GM21381 (cell line): ENCODE data around the gene GPER1.
"Not testable (repeated sequence)": the region's sequence is repeated elsewhere in the genome, so short reads cannot be mapped to it uniquely, and the experiment has no call there.

Experiments used
- ATAC-seq: cut with Tn5 transposase; IDR thresholded peaks from one replicate; pipeline ENCODE4 v1.9.1; 2021; ENCODE audit warnings: mild to moderate bottlenecking, moderate library complexity; ENCODE audit not compliant: unreplicated experiment

Gene GPER1

DNA sequence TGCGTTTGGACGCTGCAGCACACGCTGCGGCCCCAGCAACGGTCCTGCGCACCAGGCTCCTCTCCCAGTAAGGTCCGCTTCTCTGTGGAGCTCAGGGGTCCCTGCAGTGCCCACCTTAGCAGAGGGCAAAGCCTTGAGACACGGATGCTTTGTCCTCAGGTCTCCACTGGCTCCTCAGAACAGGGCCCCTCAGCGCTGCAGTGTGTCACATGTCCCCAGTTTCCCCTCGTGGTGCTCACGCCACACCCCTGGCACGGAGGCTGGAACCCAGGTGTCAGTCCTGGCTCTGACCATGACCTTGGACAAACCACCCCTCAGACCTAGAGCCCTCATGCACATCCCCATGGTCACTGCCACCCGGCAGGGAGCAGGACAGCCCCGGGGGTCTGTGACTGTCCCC lies 19.9 kb upstream of the GPER1 start:
- no peak for ATAC-seq

DNA sequence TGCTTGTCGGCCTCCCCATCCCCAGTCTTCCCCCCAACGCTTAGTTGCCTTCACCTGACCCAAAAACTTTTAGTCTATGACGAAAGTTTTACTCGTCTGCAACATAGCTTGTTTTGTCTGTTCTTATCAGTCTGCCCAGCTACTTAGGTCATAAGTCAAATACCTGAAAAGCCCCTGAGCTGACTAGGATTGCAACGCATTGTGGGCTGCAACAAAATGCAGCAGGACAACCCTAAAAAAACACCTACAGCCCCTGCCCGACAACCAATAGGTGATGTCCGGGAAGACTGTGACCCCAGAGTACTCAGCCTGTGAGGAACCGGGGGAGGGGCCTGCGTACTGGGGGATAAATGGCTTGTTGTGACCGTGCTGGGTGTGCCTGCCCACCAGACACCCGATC lies 19.3 kb upstream of the GPER1 start:
- no peak for ATAC-seq

DNA sequence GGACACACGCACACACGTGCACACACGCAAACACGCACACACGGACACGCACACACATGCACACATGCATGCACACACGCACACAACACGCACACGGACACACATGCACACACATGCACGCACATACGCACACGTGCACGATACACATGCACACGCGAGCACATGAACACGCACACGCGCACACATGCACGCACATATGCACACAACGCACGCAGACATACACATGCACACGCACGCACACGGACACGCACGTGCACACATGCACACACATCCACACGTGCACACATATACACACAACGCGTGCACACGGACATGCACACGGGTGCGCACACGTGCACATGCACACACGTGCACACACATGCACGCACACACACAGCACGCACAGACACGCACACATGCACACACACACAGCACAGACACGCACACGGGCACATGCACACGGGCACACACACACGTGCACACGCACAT lies 17.3 kb upstream of the GPER1 start:
- no peak for ATAC-seq

DNA sequence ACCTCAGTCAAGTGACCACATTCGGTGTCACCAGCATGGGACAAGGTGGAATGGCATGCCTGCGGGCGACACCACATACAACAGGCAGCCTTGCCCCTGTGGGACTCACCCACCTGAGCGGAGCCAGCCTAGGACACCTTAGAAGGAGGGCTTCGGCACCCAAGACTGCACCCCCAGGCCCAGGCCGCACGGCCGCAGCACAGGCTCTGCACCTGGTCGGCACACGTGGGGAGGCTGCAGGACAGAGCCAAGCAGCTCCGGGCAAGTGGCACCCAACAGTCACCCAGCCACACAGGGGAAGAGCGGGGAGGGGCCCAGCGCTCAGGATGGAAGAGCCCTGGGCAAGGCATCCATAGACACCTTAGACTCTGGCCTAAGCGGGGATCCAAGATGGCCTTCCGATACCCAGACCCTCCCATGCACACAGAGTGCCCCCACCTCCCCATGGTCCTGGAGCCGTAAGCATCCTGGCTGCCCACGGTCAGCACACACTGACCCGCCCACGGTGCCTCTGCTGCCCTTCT lies 16.1 kb upstream of the GPER1 start:
- no peak for ATAC-seq

DNA sequence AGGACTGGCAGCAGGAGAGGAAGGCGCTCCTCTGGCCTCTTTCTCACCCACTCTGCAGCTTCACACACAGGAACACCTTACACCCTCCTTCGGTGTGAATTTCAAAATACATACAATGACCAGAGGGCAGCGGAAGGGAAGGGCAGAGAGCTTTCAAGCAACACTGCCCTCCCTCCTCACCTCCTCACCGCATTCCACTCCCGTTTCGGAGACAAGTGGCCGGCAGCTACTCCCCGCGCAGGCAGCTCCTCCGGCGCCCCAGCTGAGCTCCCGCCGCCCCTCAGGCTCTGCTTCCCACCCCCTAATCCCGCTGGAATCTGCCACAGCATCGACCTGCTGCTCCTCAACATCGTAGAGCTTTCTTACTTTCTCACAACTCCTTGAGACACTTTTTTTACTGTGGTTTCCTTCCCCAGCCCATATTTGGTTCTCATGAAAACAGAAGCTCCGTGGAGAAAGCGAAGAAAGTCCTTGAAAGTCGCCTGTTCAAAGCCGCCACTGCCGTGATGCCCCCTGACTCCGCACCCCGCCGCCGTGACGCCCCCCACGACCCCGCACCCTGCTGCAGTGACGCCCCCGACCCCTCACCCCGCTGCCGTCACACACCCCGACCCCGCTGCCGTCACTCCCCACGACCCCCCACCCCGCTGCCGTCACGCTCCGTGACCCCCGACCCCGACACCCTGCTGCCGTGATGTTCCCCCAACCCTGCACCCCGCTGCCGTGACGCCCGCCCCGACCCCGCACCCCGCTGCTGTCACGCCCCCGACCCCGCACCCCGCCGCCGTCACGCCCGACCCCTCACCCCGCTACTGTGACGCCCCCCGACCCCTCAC lies 14.6 kb upstream of the GPER1 start:
- ATAC-seq = no peak

DNA sequence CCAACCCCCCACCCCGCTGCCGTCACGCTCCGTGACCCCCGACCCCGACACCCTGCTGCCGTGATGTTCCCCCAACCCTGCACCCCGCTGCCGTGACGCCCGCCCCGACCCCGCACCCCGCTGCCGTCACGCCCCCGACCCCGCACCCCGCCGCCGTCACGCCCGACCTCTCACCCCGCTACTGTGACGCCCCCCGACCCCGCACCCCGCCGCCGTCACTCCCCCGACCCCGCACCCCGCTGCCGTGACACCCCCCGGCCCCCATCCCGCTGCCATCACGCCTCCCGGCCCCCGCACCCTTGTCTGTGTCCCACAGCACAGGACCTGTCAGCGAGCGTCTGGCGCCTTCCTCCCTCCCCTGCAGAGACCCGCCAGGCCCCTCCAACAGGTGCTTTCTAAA lies 13.9 kb upstream of the GPER1 start:
- ATAC-seq = not testable (repeated sequence)

DNA sequence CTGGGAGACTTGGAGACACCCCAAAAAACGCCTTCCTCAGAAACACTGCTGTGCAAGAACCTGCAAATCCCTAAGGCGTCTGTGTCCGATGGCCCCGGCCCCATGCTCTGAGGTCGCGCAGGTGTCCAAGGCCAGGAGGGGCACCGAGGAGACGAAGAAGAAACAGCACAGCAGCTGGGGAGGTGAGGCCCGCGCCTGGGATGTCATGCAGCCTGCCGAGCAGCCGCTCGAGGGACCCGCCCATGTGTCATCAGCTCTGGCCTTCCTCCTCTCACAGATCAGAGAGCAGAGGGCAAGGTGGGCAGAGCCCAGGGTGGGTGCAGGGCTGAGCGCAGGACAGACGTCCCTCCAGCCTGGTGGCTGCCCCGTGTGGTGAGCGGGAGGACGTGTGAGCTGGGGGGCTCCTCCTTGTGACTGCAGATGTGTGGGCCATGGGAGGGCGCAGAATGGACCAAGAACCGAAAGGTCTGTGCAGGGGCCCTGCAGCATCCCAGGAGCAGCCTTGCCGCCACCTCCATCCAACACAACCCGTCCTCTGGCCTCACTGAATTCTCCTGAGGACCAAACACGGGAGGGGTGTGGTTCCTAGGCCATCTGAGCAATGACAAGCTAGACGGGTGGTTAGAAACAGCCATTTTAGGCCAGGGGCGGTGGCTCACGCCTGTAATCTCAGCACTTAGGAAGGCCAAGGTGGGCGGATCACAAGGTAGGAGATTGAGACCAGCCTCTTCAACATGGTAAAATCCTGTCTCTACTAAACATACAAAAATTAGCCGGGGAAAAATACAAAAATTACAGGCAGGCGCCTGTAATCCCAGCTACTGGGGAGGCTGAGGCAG lies 13.1 kb upstream of the GPER1 start:
- no peak for ATAC-seq

DNA sequence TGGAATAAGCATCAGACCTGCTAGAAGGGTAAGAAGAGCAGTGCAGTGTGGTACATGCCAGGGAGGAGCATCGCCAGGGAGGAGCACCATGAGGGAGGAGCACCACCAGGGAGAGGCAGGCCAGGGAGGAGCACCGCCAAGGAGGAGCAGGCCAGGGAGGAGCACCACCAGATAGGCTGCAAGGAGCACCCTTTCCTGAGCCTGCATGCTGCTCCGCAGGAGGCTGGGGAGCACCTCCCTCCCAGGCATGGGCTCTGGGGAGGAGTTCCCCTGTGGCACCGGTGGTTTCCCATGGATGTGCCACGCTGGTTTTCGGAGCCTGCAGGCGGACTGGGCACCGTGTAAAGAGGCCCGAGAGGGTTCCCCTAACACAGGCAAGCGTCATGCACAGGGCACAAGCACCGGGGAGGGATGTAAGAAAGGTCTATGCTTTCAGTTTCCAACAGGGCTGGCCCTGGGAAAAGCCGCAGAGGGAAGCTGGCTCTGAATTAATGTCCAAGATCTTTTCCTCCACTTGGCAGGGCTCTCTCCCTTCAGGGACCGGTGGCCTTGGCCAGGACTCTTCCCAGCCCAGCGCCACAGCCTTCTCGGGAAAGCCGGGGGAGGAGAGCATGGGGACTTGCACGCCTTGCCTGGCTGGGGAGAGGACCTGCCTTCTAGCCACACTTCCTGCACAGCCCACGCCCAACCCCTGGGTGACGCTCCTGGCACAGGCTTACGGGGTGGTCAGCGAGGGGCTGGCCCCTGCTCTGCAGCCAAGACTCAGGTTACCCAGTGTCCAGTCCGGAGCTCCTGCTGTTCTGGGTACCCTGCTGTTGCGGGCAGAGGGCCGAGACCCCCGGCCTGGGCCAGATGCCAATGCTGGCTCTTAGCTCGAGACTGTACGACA lies 11.5 kb upstream of the GPER1 start:
- ATAC-seq = no peak

DNA sequence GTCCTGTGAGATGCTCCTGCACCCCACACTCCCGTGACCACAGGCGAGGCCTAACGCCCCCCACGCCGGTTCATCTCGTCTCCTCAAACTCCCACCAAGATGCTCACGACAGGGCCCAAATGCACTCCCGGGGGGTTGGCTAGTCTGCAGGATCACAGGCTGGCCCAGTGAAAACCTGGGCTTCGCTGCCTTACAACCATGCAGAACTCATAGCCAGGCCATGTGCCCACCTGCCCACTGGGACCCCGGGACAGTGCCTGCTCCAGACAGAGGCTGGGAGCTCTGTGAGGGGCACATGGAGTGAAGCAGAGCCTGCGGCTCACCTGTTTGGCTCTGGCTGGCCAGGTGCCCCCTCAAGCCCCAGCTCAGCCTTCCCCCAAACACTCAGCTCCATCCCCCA lies 9.4 kb upstream of the GPER1 start:
- no peak for ATAC-seq

DNA sequence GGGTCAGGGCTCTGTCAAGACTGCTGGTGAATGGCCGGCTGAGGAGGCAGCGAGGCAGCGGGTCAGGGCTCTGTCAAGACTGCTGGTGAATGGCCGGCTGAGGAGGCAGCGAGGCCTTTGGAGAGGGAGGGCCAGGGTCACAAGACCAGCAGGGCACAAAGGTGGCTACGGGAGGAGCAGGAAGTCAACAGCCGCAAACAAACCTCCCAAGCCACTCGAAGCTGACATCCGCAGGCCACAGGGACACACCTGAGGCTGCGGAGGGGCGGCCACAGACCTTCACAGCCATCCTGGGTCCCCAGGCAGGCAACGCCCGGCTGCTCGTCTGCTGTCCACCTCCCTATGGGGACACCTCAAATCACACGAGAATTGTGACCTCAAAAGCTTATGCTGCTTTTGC lies 8.9 kb upstream of the GPER1 start:
- ATAC-seq = no peak

DNA sequence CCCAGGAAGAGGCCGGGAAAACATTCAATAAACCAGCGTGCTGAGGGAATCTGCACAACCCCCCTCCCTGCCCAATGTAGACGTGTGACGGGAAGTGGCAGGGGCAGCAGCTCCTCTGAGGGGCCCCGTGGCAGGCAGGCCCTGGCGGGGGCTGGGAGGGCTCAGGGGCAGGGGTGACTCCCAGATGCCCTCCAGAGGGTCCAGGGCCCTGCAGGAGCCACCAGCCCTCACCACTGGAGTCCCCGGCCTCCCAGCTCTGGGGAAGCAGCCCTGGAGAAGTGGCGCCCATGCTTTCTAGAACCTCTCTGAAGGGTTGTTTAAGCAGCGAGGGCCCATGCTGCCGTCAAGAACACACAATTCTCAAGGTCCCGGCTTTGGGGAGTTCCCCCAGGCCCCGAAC lies 8.4 kb upstream of the GPER1 start:
- ATAC-seq = no peak

DNA sequence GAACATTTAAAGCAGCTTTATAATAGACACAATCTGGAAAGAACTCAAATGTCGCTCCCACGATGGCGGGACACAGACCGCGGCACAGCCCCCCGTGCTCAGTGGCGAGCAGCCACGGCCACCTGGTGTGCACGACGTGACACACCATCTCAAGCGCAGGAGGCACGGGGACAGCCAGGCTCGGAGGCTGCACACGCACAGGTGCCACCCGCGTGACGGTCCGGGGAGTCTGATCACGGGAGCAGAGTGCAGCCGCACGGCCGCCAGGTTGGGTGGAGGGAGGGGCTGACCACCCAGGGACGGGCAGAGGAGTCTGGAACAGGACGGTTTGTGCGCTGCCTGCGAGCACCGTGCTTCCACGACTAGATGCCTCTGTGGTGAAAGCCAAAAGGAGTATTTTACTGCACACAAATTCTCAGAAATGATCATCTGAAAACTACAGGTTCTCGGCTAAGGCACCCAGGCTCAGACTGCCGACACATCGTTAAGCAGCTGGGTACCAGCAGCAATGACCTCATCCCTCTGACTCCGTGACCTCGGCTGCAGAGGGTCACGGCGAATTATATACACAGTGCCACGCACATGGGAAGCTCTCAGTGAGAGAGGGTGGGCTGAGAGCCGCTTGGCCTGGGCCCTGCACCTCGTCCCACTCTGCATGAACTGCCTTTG lies 7.5 kb upstream of the GPER1 start:
- no peak for ATAC-seq

DNA sequence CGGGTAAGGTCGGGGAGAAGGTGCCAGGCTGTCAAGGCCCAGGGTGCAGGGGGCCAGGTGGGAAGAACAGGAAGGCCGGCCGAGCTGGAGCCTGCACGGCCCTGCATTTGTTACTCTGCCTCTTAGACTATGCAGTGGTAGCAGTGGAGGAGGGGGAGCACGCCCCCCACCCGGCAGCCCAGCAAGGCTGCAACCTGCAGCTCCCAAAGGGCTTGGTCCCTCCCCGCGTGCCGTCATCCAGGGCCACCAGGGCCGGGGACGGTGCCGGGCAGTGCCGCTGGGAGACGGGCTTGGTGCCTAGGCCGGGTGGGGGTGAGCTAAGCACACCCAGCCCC lies 7.0 kb upstream of the GPER1 start:
- ATAC-seq = no peak

DNA sequence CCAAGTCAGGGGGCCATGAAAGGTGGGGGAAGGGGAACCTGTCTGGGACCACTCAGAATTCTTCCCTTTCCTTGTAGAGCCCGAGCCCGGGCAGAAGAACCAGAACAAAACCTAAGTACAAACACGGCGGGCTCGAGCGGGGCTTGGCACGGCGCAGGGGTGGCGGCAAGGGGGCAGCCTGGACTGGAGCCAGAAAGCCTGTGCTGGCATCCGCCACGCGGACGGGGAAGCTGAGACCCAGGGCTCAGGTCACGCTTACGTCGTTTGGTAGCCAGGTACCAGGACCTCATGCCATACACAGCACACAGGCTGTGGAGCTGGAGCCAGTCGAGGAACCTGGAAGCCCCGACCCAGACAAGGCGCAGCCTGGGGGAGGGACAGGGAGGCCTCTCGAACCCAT lies 6.6 kb upstream of the GPER1 start:
- ATAC-seq = no peak

DNA sequence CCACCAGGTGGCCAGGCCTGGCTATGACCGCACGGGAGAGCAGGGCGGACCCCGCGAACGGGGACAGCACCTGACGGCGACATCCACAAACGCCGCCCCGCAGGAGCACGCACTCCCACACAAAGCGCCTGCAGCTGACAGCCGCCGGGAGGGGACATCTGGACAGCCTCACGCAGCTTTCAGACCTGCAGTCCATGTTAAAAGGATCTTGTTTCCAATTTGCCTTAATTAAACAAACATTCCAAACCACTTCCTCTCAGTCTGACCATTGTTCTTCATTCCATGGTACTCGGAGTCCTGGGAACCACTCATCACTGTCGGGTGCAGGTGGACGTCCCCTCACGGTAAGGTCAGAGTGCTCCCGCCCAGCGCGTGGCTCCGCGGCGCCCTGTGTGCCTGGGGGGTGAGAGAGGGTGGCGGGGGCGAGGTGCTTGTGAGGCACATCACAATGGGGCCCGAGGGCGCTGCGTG lies 5.9 kb upstream of the GPER1 start:
- no peak for ATAC-seq

DNA sequence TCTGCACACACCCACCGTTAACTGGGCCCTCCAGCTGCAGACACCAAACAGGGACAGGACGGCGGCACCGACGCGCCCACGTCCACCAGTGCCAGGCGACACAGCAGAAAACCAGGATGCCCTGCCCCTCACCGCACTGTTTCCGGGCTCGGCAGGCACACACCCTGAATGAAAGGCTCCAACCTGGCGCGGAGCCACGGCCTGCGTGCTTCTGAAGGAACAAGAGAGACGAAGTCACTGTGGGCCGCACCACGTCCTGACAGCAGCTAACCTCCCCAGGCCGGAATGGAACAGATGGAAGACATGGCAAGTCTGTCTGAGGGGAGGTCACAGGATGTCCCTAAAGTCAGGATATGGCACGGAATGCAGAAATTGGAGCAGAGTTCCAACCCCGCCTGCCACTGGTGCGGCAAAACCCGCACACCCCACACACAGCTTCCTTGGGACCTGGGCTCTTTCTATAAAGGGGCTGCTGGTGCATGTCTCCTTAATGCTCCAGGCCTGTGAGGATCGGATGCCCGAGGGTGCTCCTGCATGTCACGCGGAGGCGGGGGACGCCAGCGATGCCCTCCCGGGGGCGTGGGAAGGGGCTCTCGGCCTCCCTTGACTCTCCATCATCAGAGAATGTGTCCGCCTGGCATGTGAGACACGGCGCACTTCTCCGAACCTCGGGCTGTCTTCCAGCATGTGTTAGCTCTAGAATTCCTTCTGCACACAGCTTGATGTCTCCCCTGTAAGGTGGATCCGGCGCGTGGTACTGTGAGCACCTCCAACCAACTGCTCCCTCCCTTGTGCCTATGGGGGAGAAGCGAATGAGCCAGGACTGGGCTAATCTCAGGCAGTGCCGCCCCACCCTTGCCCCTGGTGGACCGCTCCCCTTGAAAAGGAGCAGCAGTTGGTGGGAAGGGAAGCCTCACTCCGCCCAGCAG lies 3.9 kb upstream of the GPER1 start:
- no peak for ATAC-seq

DNA sequence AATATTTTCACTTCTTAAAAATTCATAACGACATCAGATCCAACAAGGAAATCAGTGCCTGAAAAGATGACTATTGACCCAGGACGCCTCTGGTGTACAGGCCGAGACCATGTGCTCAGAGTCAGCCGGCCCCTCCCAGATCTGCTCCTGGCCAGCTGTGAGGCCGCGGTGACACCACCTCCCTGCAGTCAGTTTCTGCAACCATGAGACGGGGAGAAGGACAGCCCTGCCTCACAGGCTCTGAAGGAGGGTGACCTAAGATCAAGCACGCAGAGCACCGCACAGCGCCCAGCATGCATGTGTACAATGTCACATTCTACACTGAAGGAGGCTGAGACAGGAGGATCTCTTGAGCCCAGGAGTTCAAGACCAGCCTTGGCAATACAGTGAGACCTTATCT lies 2.6 kb upstream of the GPER1 start:
- no peak for ATAC-seq

DNA sequence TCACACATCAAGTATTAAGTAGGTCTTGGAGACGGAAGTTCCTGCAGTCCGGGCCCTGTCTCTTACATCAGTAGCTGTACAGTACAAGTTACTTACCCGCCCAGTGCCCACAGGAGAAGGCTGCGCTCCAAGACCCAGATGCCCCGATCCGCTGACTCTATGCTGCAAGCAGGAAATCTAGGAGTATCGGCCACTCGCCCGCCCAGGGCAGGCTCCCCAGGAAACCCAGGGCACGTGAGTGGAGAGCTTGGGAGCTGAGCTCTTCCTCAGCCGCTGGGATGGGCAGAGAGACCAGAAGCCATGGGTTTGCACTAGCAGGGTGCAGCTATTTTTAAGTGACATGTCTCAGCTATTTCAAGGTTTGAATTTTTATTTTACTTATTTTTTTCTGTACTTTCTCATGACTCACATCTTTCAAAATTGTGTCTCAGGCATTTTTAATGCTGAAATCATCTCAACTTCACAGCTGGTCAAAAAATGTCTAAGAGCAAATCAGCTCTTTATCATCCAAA lies 1.9 kb upstream of the GPER1 start:
- ATAC-seq = no peak
